HCT116 (cell line): ENCODE measurements around the gene MTERF4. TPM values are rescaled to one million over a fixed set of nuclear protein-coding genes. Genes with fewer than 3 reads are reported as not detected.

Experiments
- ATAC-seq: fragments of 200-7000 bp; cut with Tn5 transposase; 2 replicates; pipeline ENCODE4 v1.9.1; 2020; ENCODE audit warnings: mild to moderate bottlenecking, moderate library complexity
- BruUV-seq: library from RNA; stranded (reverse); fragments of 400-500 nt; replicated peaks from 2 replicates; lab custom pipeline; 2021; lab: Mats Ljungman, UMichigan
- CTCF ChIA-PET: fragments of 300-600 bp; sonication (Branson Sonifier 250); formaldehyde crosslinking; loops from one replicate; lab custom pipeline; 2021; ENCODE audit warnings: antibody characterized with exemption; lab: Charles Lee
- POLR2A ChIA-PET: fragments of 300-600, 350-600 bp; sonication (Branson Sonifier 250); formaldehyde crosslinking; loops from one replicate; lab custom pipeline; 2021; ENCODE audit warnings: antibody characterized with exemption; lab: Charles Lee
- RAD21 ChIA-PET, 2 experiments: fragments of 300-600 bp; sonication (Branson Sonifier 250); formaldehyde crosslinking; loops; one replicate each; lab custom pipeline; 2023; ENCODE audit warnings: low total read pairs in 2 of 2; ENCODE audit not compliant: uncharacterized antibody in 2 of 2, unreplicated experiment in 2 of 2, low non-redundant PET in 1 of 2; lab: Charles Lee
- DNase-seq: peaks from one replicate; pipeline ENCODE4 v3.0.0-alpha.2; 2010; ENCODE audit warnings: low read depth, low spot score
- H2AFZ ChIP-seq: fragments of 200-600 bp; shearing (Covaris generic), sonication (generic); 2 replicates; pipeline ENCODE4 v1.6.1; 2017; ENCODE audit warnings: low read depth, mixed run types, mixed read lengths, antibody characterized with exemption, low read length; ENCODE audit not compliant: poor library complexity, severe bottlenecking
- H3K27ac ChIP-seq: 2 replicates; pipeline ENCODE4 v1.5.1; 2012; ENCODE audit warnings: low read depth, low read length
- H3K27me3 ChIP-seq: fragments of 200-600 bp; sonication (generic); 2 replicates; pipeline ENCODE4 v1.6.1; 2016; ENCODE audit warnings: mixed run types, low read length, mixed read lengths; ENCODE audit not compliant: insufficient read depth
- H3K36me3 ChIP-seq, 2 experiments: fragments of 200-500 bp in 1 of 2; fragments of 200-600 bp in 1 of 2; sonication (Bioruptor generic) in 1 of 2; sonication (generic) in 1 of 2; 2 replicates each; pipeline versions ENCODE4 v1.5.1 to v1.6.1; 2014 to 2016; ENCODE audit warnings: low read length in 2 of 2, inconsistent platforms in 1 of 2, mixed read lengths in 1 of 2, mixed run types in 1 of 2; ENCODE audit not compliant: insufficient read depth in 2 of 2, control insufficient read depth in 1 of 2
- H3K4me1 ChIP-seq, 2 experiments: fragments of 200-600 bp in 1 of 2; sonication (generic) in 1 of 2; 2 replicates each; pipeline versions ENCODE4 v1.5.1 to v1.6.1; 2012 to 2017; ENCODE audit warnings: low read length in 2 of 2, inconsistent platforms in 1 of 2, mild to moderate bottlenecking in 1 of 2, mixed read lengths in 1 of 2, mixed run types in 1 of 2, moderate library complexity in 1 of 2; ENCODE audit not compliant: insufficient read depth in 2 of 2, control insufficient read depth in 1 of 2
- H3K4me2 ChIP-seq: fragments of 200-600 bp; sonication (generic); 2 replicates; pipeline ENCODE4 v1.6.1; 2017; ENCODE audit warnings: mixed run types, low read length, mixed read lengths
- H3K4me3 ChIP-seq, 2 experiments: fragments of 200-600 bp in 1 of 2; sonication (generic) in 1 of 2; replicated peaks in 1 of 2; 2 replicates each; pipeline ENCODE4 v1.5.1; 2011 to 2016; ENCODE audit warnings: low read length in 2 of 2, control low read depth in 1 of 2, low read depth in 1 of 2, mild to moderate bottlenecking in 1 of 2, mixed read lengths in 1 of 2, mixed run types in 1 of 2
- H3K79me2 ChIP-seq: fragments of 200-600 bp; sonication (generic); 2 replicates; pipeline ENCODE4 v1.6.1; 2017; ENCODE audit warnings: mild to moderate bottlenecking, mixed run types, low read length, moderate library complexity, mixed read lengths; ENCODE audit not compliant: insufficient read depth
- H3K9ac ChIP-seq: fragments of 200-600 bp; sonication (generic); 2 replicates; pipeline ENCODE4 v1.6.1; 2016; ENCODE audit warnings: low read length, mixed read lengths
- H3K9me2 ChIP-seq: fragments of 200-600 bp; sonication (generic), shearing (Covaris generic); 2 replicates; pipeline ENCODE4 v1.6.1; 2017; ENCODE audit warnings: mixed run types, mild to moderate bottlenecking, moderate library complexity; ENCODE audit not compliant: insufficient read depth
- H3K9me3 ChIP-seq, 2 experiments: fragments of 200-500 bp in 1 of 2; fragments of 200-600 bp in 1 of 2; sonication (Bioruptor generic) in 1 of 2; sonication (generic) in 1 of 2; 2 replicates each; pipeline ENCODE4 v1.6.1; 2014 to 2017; ENCODE audit warnings: low read length in 2 of 2, mixed read lengths in 2 of 2, inconsistent platforms in 1 of 2, low read depth in 1 of 2, mild to moderate bottlenecking in 1 of 2, mixed run types in 1 of 2, moderate library complexity in 1 of 2; ENCODE audit not compliant: control insufficient read depth in 1 of 2, insufficient read depth in 1 of 2
- H4K20me1 ChIP-seq: fragments of 200-600 bp; sonication (generic), shearing (Covaris generic); 2 replicates; pipeline ENCODE4 v1.6.1; 2017; ENCODE audit warnings: mixed run types, mild to moderate bottlenecking, moderate library complexity; ENCODE audit not compliant: insufficient read depth
- CBX3 ChIP-seq: IDR thresholded peaks from 2 replicates; pipeline ENCODE4 v1.6.1; 2012; ENCODE audit warnings: low read depth
- ELF1 ChIP-seq: IDR thresholded peaks from 2 replicates; pipeline ENCODE4 v1.6.1; 2012; ENCODE audit warnings: low read depth, borderline replicate concordance
- POLR2AphosphoS5 ChIP-seq: IDR thresholded peaks from 2 replicates; pipeline ENCODE4 v1.6.1; 2011; ENCODE audit warnings: mild to moderate bottlenecking, low read depth, low read length, moderate library complexity
- SIN3A ChIP-seq: IDR thresholded peaks from 2 replicates; pipeline ENCODE4 v1.6.1; 2012; ENCODE audit warnings: low read depth
- SRF ChIP-seq: IDR thresholded peaks from 2 replicates; pipeline ENCODE4 v1.6.1; 2012; ENCODE audit warnings: low read depth
- intact Hi-C: fragments of 100-400 bp; cut with micrococcal nuclease; formaldehyde crosslinking; loops from 2 replicates; pipeline ENCODE4 v1.10.0; 2022
- total RNA-seq: library from RNA; stranded (reverse); gene quantifications from one replicate; pipeline ENCODE4 v1.2.1, GENCODE V29; 2021; ENCODE audit not compliant: unreplicated experiment
- TF ChIP-seq, protein P1 (sequence below): IDR thresholded peaks from 2 replicates; pipeline ENCODE4 v1.6.1; 2012; ENCODE audit warnings: low read depth

The MTERF4 gene
- total RNA-seq, 1 experiment from 2014 or later, result 25.5 TPM

- TF ChIP-seq, protein P1, sequence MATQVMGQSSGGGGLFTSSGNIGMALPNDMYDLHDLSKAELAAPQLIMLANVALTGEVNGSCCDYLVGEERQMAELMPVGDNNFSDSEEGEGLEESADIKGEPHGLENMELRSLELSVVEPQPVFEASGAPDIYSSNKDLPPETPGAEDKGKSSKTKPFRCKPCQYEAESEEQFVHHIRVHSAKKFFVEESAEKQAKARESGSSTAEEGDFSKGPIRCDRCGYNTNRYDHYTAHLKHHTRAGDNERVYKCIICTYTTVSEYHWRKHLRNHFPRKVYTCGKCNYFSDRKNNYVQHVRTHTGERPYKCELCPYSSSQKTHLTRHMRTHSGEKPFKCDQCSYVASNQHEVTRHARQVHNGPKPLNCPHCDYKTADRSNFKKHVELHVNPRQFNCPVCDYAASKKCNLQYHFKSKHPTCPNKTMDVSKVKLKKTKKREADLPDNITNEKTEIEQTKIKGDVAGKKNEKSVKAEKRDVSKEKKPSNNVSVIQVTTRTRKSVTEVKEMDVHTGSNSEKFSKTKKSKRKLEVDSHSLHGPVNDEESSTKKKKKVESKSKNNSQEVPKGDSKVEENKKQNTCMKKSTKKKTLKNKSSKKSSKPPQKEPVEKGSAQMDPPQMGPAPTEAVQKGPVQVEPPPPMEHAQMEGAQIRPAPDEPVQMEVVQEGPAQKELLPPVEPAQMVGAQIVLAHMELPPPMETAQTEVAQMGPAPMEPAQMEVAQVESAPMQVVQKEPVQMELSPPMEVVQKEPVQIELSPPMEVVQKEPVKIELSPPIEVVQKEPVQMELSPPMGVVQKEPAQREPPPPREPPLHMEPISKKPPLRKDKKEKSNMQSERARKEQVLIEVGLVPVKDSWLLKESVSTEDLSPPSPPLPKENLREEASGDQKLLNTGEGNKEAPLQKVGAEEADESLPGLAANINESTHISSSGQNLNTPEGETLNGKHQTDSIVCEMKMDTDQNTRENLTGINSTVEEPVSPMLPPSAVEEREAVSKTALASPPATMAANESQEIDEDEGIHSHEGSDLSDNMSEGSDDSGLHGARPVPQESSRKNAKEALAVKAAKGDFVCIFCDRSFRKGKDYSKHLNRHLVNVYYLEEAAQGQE, result no peak
- TF ChIP-seq POLR2AphosphoS5, result peak; percentile 85
- peak; percentile 80 for TF ChIP-seq ELF1
- TF ChIP-seq SRF, result no peak
Measured at GRCh38 chr2:241149925-241150659, 48.0 kb upstream of the MTERF4 start, which contains the start of gene PPP1R7 (continued).

DNA sequence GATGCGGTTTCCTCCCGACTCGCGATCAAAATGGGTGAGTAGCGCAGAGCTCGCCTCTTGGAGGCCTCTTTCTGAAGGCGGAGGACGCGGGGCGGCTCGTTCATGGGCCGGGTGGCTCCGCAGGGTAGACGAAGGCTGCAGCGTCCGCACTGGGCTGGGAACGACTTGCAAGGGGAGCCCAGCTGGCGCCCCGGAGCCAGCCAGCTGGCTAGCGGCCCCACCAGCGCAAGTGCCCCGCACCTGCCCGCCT lies 47.5 kb upstream of the MTERF4 start:
- no peaks in the 10 kb centered on the region for H3K9me3 ChIP-seq
- CTCF ChIA-PET, result interaction anchor here (0.8 to 1.7 kb wide), 3 partner anchors 166 to 309 kb away, joined by 3 to 5 read pairs (median 3); no protein-coding TSS in a partner anchor
- H3K4me1 ChIP-seq, result peaks cover 11 to 22% of the 10 kb centered on the region in 2 experiments; a peak in 3 of 4 replicates
- H4K20me1 ChIP-seq, result no peaks in the 10 kb centered on the region
- H3K79me2 ChIP-seq, result peaks cover 39% of the 10 kb centered on the region
- POLR2A ChIA-PET, result interaction anchor here (0.7 to 1.6 kb wide), 5 partner anchors 8 to 48 kb away, joined by 3 to 4 read pairs (median 3); partner anchors contain the start of gene MTERF4
- intact Hi-C loops, result no loop called here
- H3K9me2 ChIP-seq, result no peaks in the 10 kb centered on the region
- H3K27ac ChIP-seq, result peak overlapping the region; percentile 56
- DNase-seq (no peak), ATAC-seq (peak; percentile 26)
- peak overlapping the region; percentile 87 for H2AFZ ChIP-seq
- peak overlapping the region; percentile 82 to 83 for H3K4me3 ChIP-seq
- H3K4me2 ChIP-seq, result peak overlapping the region; percentile 99
- BruUV-seq, result no TSS peak
- TF ChIP-seq SIN3A (peak; percentile 24), CBX3 (no peak)
- TF ChIP-seq, all 23 proteins: peak for 1
- H3K27me3 ChIP-seq, result no peaks in the 10 kb centered on the region
- RAD21 ChIA-PET, result no interaction called here
- peak overlapping the region; percentile 91 for H3K9ac ChIP-seq
- H3K36me3 ChIP-seq, result peaks cover 0 to 2% of the 10 kb centered on the region in 2 experiments; a peak in 1 of 4 replicates
